HEK293T (cell line): ENCODE results near the gene PPP1R27.

Experiments
- CTCF ChIA-PET: fragments of 350-600 bp; formaldehyde crosslinking; extraction: SDS; loops from one replicate; lab custom pipeline; 2021; ENCODE audit warnings: antibody characterized with exemption, inconsistent platforms; lab: Yijun Ruan, JAX
- POLR2A ChIA-PET: fragments of 350-600 bp; formaldehyde crosslinking; extraction: SDS; loops from one replicate; lab custom pipeline; 2020; ENCODE audit warnings: antibody characterized with exemption, inconsistent platforms; lab: Yijun Ruan, JAX
- DNase-seq: peaks from one replicate; pipeline ENCODE4 v3.0.0; 2012; ENCODE audit warnings: mixed read lengths; ENCODE audit errors: extremely low spot score
- ARNT ChIP-seq: fragments of 450-650 bp; IDR thresholded peaks from 2 replicates; pipeline ENCODE4 v1.6.1; 2017; ENCODE audit warnings: mild to moderate bottlenecking
- BHLHE40 ChIP-seq: fragments of 450-650 bp; IDR thresholded peaks from 2 replicates; pipeline ENCODE4 v1.6.1; 2016; ENCODE audit warnings: mild to moderate bottlenecking, moderate library complexity, borderline replicate concordance
- CTBP1 ChIP-seq: fragments of 450-650 bp; IDR thresholded peaks from 2 replicates; pipeline ENCODE4 v1.6.1; 2016; ENCODE audit warnings: borderline replicate concordance
- ELF4 ChIP-seq: fragments of 450-650 bp; IDR thresholded peaks from 2 replicates; pipeline ENCODE4 v1.6.1; 2017; ENCODE audit warnings: antibody characterized with exemption
- FOXA1 ChIP-seq: fragments of 450-650 bp; IDR thresholded peaks from 2 replicates; pipeline ENCODE4 v1.6.1; 2016; ENCODE audit warnings: mild to moderate bottlenecking
- FOXK2 ChIP-seq: fragments of 450-650 bp; IDR thresholded peaks from 2 replicates; pipeline ENCODE4 v1.6.1; 2016; ENCODE audit warnings: mild to moderate bottlenecking
- FOXM1 ChIP-seq: fragments of 450-650 bp; IDR thresholded peaks from 2 replicates; pipeline ENCODE4 v1.6.1; 2017; ENCODE audit warnings: mild to moderate bottlenecking, borderline replicate concordance
- HDGF ChIP-seq: fragments of 450-650 bp; IDR thresholded peaks from 2 replicates; pipeline ENCODE4 v1.6.1; 2017; ENCODE audit warnings: antibody characterized with exemption, borderline replicate concordance
- L3MBTL2 ChIP-seq: fragments of 450-650 bp; conservative IDR thresholded peaks from 2 replicates; pipeline ENCODE4 v1.6.1; 2016; ENCODE audit warnings: mild to moderate bottlenecking
- LEF1 ChIP-seq: fragments of 450-650 bp; IDR thresholded peaks from 2 replicates; pipeline ENCODE4 v1.6.1; 2017; ENCODE audit warnings: mild to moderate bottlenecking, borderline replicate concordance
- NFRKB ChIP-seq: fragments of 450-650 bp; IDR thresholded peaks from 2 replicates; pipeline ENCODE4 v1.6.1; 2016; ENCODE audit warnings: mild to moderate bottlenecking, moderate library complexity
- PKNOX1 ChIP-seq: fragments of 450-650 bp; IDR thresholded peaks from 2 replicates; pipeline ENCODE4 v1.6.1; 2016
- SP1 ChIP-seq: fragments of 450-650 bp; IDR thresholded peaks from 2 replicates; pipeline ENCODE4 v1.6.1; 2017
- SUZ12 ChIP-seq: fragments of 450-650 bp; IDR thresholded peaks from 2 replicates; pipeline ENCODE4 v1.6.1; 2016; ENCODE audit warnings: mild to moderate bottlenecking
- TARDBP ChIP-seq: fragments of 450-650 bp; IDR thresholded peaks from 2 replicates; pipeline ENCODE4 v1.6.1; 2016
- ZNF384 ChIP-seq: fragments of 450-650 bp; IDR thresholded peaks from 2 replicates; pipeline ENCODE4 v1.6.1; 2016

PPP1R27 gene

GRCh38 chr17:81846743-81847689 is 12.2 kb upstream of the PPP1R27 start:
- POLR2A ChIA-PET, result interaction anchor here (0.8 kb wide), 1 partner anchor 14 kb away, joined by 4 read pairs; the partner anchor contains the start of gene MCRIP1
- CTCF ChIA-PET, result no interaction called here
- TF ChIP-seq FOXK2, result no peak
- no peak for DNase-seq

- ChIA-PET POLR2A (interaction anchor here (1.2 kb wide), 1 partner anchor 13 kb away, joined by 6 read pairs; the partner anchor contains the start of gene MCRIP1), CTCF (no interaction called here)
- DNase-seq, result no peak
- TF ChIP-seq CTBP1 (no peak), FOXA1 (no peak), FOXK2 (no peak), BHLHE40 (no peak), ZNF384 (no peak), NFRKB (no peak), ARNT (no peak), PKNOX1 (no peak), HDGF (no peak), ELF4 (no peak), LEF1 (no peak)
Observed at GRCh38 chr17:81845881-81846742, 11.3 kb upstream of the PPP1R27 start.

- CTCF ChIA-PET, result no interaction called here
- POLR2A ChIA-PET, result interaction anchor here (1.2 kb wide), 1 partner anchor 12 kb away, joined by 6 read pairs; the partner anchor contains the start of gene MCRIP1
- TF ChIP-seq ELF4, result no peak
- no peak for TF ChIP-seq ZNF384
- no peak for TF ChIP-seq FOXA1
- no peak for TF ChIP-seq FOXK2
- TF ChIP-seq LEF1, result no peak
- TF ChIP-seq NFRKB, result no peak
- no peak for TF ChIP-seq TARDBP
- TF ChIP-seq SP1, result no peak
- TF ChIP-seq PKNOX1, result no peak
- TF ChIP-seq CTBP1, result no peak
- no peak for TF ChIP-seq HDGF
- no peak for TF ChIP-seq ARNT
- no peak for TF ChIP-seq BHLHE40
- TF ChIP-seq FOXM1, result no peak
- no peak for DNase-seq
Observed at GRCh38 chr17:81845361-81845760, 10.5 kb upstream of the PPP1R27 start.

- ChIA-PET CTCF (interaction anchor here (1.2 kb wide), 1 partner anchor 11 kb away, joined by 3 read pairs; no protein-coding TSS in a partner anchor), POLR2A (interaction anchor here (1.2 kb wide), 1 partner anchor 12 kb away, joined by 6 read pairs; the partner anchor contains the start of gene MCRIP1)
- TF ChIP-seq HDGF (no peak), FOXK2 (no peak), SP1 (no peak), TARDBP (no peak), NFRKB (no peak), ARNT (no peak), CTBP1 (no peak), FOXM1 (no peak), ZNF384 (no peak), ELF4 (no peak), L3MBTL2 (no peak), LEF1 (no peak), BHLHE40 (no peak), SUZ12 (no peak), PKNOX1 (no peak), FOXA1 (no peak)
- no peak for DNase-seq
Observed at GRCh38 chr17:81844887-81845286, 10.0 kb upstream of the PPP1R27 start.

- POLR2A ChIA-PET, result no interaction called here
- CTCF ChIA-PET, result interaction anchor here (1.2 kb wide), 1 partner anchor 11 kb away, joined by 3 read pairs; no protein-coding TSS in a partner anchor
- no peak for TF ChIP-seq CTBP1
- TF ChIP-seq FOXA1, result no peak
- DNase-seq, result no peak
Observed at GRCh38 chr17:81844327-81844851, 9.5 kb upstream of the PPP1R27 start.
